Activated B cell treated with CpG ODN at 0.5 μM for 24 hours (primary cell): ENCODE measurements around the gene TOP2B. TPM values are rescaled to one million over a fixed set of nuclear protein-coding genes. Genes with fewer than 3 reads are reported as not detected.

Source experiments
- ATAC-seq: fragments of 200-7000 bp; cut with Tn5 transposase; one replicate; pipeline ENCODE4 v1.10.0; 2021; ENCODE audit warnings: low read depth, mild to moderate bottlenecking, moderate library complexity
- CTCF ChIA-PET: fragments of 350-600 bp; sonication (Branson Sonifier 250); formaldehyde crosslinking; loops from one replicate; lab custom pipeline; 2021; ENCODE audit warnings: antibody characterized with exemption; lab: Charles Lee
- POLR2A ChIA-PET: fragments of 350-600 bp; sonication (Branson Sonifier 250); formaldehyde crosslinking; loops from one replicate; lab custom pipeline; 2021; ENCODE audit warnings: antibody characterized with exemption; lab: Charles Lee
- DNase-seq: peaks from one replicate; pipeline ENCODE4 v3.0.0; 2022
- H3K27ac Mint-ChIP-seq: one replicate; pipeline ENCODE4 v1.8.0; 2020; ENCODE audit warnings: mixed read lengths
- H3K27me3 Mint-ChIP-seq: one replicate; pipeline ENCODE4 v1.8.0; 2021; ENCODE audit warnings: mixed read lengths
- H3K36me3 Mint-ChIP-seq: one replicate; pipeline ENCODE4 v1.8.0; 2021; ENCODE audit warnings: low read depth, mixed read lengths
- H3K4me1 Mint-ChIP-seq: one replicate; pipeline ENCODE4 v1.8.0; 2021; ENCODE audit warnings: mixed read lengths
- H3K4me3 Mint-ChIP-seq: one replicate; pipeline ENCODE4 v1.8.0; 2020; ENCODE audit warnings: mild to moderate bottlenecking, mixed read lengths
- H3K9me3 Mint-ChIP-seq: one replicate; pipeline ENCODE4 v1.8.0; 2020; ENCODE audit warnings: mixed read lengths
- CTCF ChIP-seq: fragments of 200-600 bp; IDR thresholded peaks from one replicate; pipeline ENCODE4 v1.8.0; 2022; ENCODE audit warnings: antibody characterized with exemption, mild to moderate bottlenecking
- intact Hi-C: fragments of 100-400 bp; cut with micrococcal nuclease; formaldehyde crosslinking; loops from one replicate; pipeline ENCODE4 v1.15.1; 2024
- total RNA-seq: library from RNA; stranded (reverse); gene quantifications from 2 replicates; pipeline ENCODE4 v1.2.3, GENCODE V29; 2022

Gene TOP2B
- total RNA-seq, 1 donor from 2014 or later = 117 TPM

- POLR2A ChIA-PET = no interaction called here
- H3K36me3 Mint-ChIP-seq = no peaks in the 10 kb centered on the region
- DNase-seq (no peak), ATAC-seq (no peak)
- H3K27me3 Mint-ChIP-seq = peaks cover 4% of the 10 kb centered on the region
- H3K4me3 Mint-ChIP-seq = no peak overlapping the region
- no peaks in the 10 kb centered on the region for H3K9me3 Mint-ChIP-seq
- intact Hi-C loops = no loop called here
- no peaks in the 10 kb centered on the region for H3K4me1 Mint-ChIP-seq
- no peak overlapping the region for H3K27ac Mint-ChIP-seq
- no peak for TF ChIP-seq CTCF
- CTCF ChIA-PET = no interaction called here
These were observed 98.3 kb downstream of the TOP2B start for GRCh38 chr3:25566358-25566920.

GRCh38 chr3:25565807-25566206 lies 98.9 kb downstream of the TOP2B start:
- DNase-seq = no peak
- TF ChIP-seq CTCF = no peak
- ATAC-seq = no peak
- POLR2A ChIA-PET = no interaction called here
- intact Hi-C loops = no loop called here
- H3K4me1 Mint-ChIP-seq = no peaks in the 10 kb centered on the region
- CTCF ChIA-PET = no interaction called here
- H3K9me3 Mint-ChIP-seq = no peaks in the 10 kb centered on the region
- no peak overlapping the region for H3K27ac Mint-ChIP-seq
- H3K36me3 Mint-ChIP-seq = no peaks in the 10 kb centered on the region
- no peak overlapping the region for H3K4me3 Mint-ChIP-seq
- H3K27me3 Mint-ChIP-seq = peaks cover 4% of the 10 kb centered on the region

DNA sequence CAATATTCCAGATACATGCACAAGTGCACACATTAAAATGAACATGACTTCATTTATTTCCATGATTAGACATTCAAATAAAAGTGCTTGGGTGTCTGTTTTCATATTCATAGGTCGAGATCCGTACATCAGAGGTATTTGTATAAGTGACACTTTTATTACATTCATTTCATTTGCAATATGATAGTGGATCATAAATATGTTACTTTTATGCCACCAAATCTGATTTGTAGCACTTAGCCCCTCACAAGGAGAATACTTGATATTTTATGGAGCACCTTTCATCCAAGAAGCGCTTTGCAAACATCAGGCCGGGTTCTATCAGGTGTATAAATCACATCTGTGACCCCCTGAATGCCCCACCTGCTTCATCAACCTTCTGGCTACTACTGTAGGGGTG lies 100.6 kb downstream of the TOP2B start:
- Mint-ChIP-seq H3K9me3 (no peaks in the 10 kb centered on the region), H3K36me3 (no peaks in the 10 kb centered on the region), H3K4me1 (no peaks in the 10 kb centered on the region), H3K27me3 (peaks cover 4% of the 10 kb centered on the region), H3K27ac (no peak overlapping the region), H3K4me3 (no peak overlapping the region)
- no peak for DNase-seq
- POLR2A ChIA-PET = no interaction called here
- CTCF ChIA-PET = no interaction called here
- TF ChIP-seq CTCF = no peak
- intact Hi-C loops = no loop called here
- ATAC-seq = no peak

DNA sequence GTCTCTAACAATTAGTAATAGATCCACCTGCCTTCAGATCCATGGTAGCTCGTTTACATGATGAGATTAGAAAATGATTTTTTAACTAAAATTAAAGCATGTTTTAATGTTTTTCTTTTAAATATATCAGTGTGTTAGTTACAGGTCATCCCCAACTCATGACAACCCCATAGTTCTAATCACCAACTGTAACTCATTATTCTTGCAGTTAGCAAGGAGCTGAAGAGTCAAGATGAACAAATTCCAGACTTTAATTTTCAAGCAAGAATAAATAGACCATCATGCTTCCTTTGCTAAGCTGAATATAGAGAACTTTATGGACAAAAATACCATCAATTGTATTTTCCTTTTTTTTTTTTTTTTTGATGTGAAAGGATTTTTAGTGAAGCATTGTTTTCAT lies 101.1 kb downstream of the TOP2B start:
- Mint-ChIP-seq H3K4me3 (no peak overlapping the region), H3K4me1 (no peaks in the 10 kb centered on the region), H3K36me3 (no peaks in the 10 kb centered on the region), H3K27ac (no peak overlapping the region), H3K27me3 (peaks cover 4% of the 10 kb centered on the region), H3K9me3 (no peaks in the 10 kb centered on the region)
- POLR2A ChIA-PET = no interaction called here
- intact Hi-C loops = no loop called here
- TF ChIP-seq CTCF = no peak
- CTCF ChIA-PET = no interaction called here
- ATAC-seq = no peak
- no peak for DNase-seq

DNA sequence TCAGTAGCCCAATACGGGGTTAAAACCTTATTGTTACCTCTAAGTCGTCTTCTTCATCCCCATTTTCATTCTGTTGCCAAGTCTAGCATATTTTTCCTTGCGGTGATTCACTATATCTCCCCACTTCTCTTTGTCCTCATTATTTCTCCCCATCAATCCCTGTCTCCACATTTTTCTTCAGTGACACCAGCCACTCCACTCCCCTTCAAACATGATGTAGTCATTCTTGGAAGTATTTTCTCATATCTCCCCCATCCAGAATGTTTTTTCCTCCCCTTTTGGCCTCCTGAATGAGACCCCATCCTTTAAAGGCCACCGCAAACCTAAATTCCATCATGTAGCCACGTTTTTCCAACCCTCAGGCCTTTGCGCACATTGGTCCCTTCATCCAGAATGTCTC lies 105.9 kb downstream of the TOP2B start:
- H3K4me1 Mint-ChIP-seq = no peaks in the 10 kb centered on the region
- H3K27ac Mint-ChIP-seq = no peak overlapping the region
- H3K27me3 Mint-ChIP-seq = peaks cover 7% of the 10 kb centered on the region
- no peaks in the 10 kb centered on the region for H3K9me3 Mint-ChIP-seq
- ATAC-seq (no peak), DNase-seq (no peak)
- H3K36me3 Mint-ChIP-seq = no peaks in the 10 kb centered on the region
- ChIA-PET CTCF (no interaction called here), POLR2A (no interaction called here)
- no peak for TF ChIP-seq CTCF
- H3K4me3 Mint-ChIP-seq = no peak overlapping the region
- intact Hi-C loops = no loop called here
